Measurements from ENCODE around the gene ARL5C.

DNA sequence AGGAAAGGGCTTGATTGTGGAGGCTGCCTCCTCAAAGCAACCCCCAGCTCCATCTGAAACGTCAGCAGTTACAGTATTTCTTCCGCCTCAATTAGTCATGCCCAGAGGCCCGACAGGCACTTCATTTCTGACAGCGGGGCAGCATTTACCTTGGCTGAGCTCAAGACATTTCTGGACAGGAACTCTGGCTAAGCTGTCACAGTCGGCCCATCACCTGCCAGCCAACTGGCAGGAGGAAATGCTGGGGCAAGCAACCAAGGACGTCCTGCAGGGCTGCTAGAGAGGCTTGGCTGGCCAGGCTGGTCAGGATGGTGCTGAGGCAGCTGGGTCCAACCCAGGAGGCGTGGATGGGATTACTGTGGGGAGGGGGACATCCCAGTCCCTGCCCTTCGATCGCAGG is 42.3 kb downstream of the ARL5C start:
- no peak for TF ChIP-seq EZH2 (IDR thresholded peaks at IDR 0.05; ENCODE audit: low read length)
- TF ChIP-seq, protein P1, sequence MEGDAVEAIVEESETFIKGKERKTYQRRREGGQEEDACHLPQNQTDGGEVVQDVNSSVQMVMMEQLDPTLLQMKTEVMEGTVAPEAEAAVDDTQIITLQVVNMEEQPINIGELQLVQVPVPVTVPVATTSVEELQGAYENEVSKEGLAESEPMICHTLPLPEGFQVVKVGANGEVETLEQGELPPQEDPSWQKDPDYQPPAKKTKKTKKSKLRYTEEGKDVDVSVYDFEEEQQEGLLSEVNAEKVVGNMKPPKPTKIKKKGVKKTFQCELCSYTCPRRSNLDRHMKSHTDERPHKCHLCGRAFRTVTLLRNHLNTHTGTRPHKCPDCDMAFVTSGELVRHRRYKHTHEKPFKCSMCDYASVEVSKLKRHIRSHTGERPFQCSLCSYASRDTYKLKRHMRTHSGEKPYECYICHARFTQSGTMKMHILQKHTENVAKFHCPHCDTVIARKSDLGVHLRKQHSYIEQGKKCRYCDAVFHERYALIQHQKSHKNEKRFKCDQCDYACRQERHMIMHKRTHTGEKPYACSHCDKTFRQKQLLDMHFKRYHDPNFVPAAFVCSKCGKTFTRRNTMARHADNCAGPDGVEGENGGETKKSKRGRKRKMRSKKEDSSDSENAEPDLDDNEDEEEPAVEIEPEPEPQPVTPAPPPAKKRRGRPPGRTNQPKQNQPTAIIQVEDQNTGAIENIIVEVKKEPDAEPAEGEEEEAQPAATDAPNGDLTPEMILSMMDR (optimal IDR thresholded peaks at IDR 0.05 in 1 of 3, IDR thresholded peaks at IDR 0.05 in 1 of 3, conservative IDR thresholded peaks at IDR 0.05 in 1 of 3; ENCODE audit: extremely low read depth in 1 of 3, insufficient read depth in 2 of 3, low read length in 3 of 3), result no peak
